K562 (cell line): ENCODE data around the gene CREB3L1. TPM values are rescaled to one million over a fixed set of nuclear protein-coding genes. Genes with fewer than 3 reads are reported as not detected.

ENCODE experiments used
- ATAC-seq: fragments of 200-7000 bp; cut with Tn5 transposase; 3 replicates; pipeline ENCODE4 v1.9.1; 2020; ENCODE audit warnings: moderate library complexity
- BruUV-seq: library from RNA; stranded (reverse); fragments of 400-500 nt; replicated peaks from 2 replicates; lab custom pipeline; 2021; lab: Mats Ljungman, UMichigan
- CTCF ChIA-PET: fragments of 300-600 bp; formaldehyde crosslinking; extraction: SDS; loops from one replicate; lab custom pipeline; 2021; ENCODE audit warnings: low intra/inter-chr PET ratio; lab: Yijun Ruan, JAX
- POLR2A ChIA-PET: fragments of 300-600, 350-650 bp; sonication (Branson Sonifier 250); formaldehyde crosslinking; extraction: SDS; loops from one replicate; lab custom pipeline; 2021; ENCODE audit warnings: antibody characterized with exemption, inconsistent platforms; lab: Yijun Ruan, JAX
- DNase-seq, 4 experiments: peaks; one replicate each; pipeline versions ENCODE4 v3.0.0 to v3.0.0-alpha.2; 2011 to 2018; ENCODE audit warnings: low spot score in 3 of 4, mixed read lengths in 3 of 4; ENCODE audit errors: extremely low read depth in 1 of 4
- FAIRE-seq: peaks from 2 replicates; lab custom pipeline; 2011; peaks lifted over from hg19 to GRCh38; lab: Jason Lieb, UNC
- H2AFZ ChIP-seq: 2 replicates; pipeline ENCODE4 v1.6.0; 2011; ENCODE audit warnings: low read depth, low read length, control low read depth, inconsistent platforms
- H3K27ac ChIP-seq: fragments of 200-600 bp; 3 replicates; pipeline ENCODE4 v1.8.0; 2011; ENCODE audit warnings: low read depth, mild to moderate bottlenecking, control low read depth, inconsistent platforms, low read length, moderate library complexity, mixed read lengths; ENCODE audit errors: extremely low read depth
- H3K27me3 ChIP-seq, 2 experiments: fragments of 300-600 bp in 1 of 2; 2 replicates in 1 of 2; 3 replicates in 1 of 2; pipeline versions ENCODE4 v1.6.0 to v1.8.0; 2011; ENCODE audit warnings: inconsistent platforms in 2 of 2, low read length in 2 of 2, mild to moderate bottlenecking in 1 of 2, mixed read lengths in 1 of 2, moderate library complexity in 1 of 2; ENCODE audit not compliant: control insufficient read depth in 2 of 2, insufficient read depth in 2 of 2
- H3K36me3 ChIP-seq: fragments of 300-600 bp; 3 replicates; pipeline ENCODE4 v1.8.0; 2011; ENCODE audit warnings: mild to moderate bottlenecking, low read length, inconsistent platforms; ENCODE audit not compliant: control insufficient read depth, insufficient read depth
- H3K4me1 ChIP-seq, 2 experiments: fragments of 200-600 bp in 1 of 2; replicated peaks in 1 of 2; 2 replicates in 1 of 2; 3 replicates in 1 of 2; pipeline versions ENCODE4 v1.5.1 to v1.8.0; 2011; ENCODE audit warnings: inconsistent platforms in 2 of 2, low read length in 2 of 2, mild to moderate bottlenecking in 1 of 2, mixed read lengths in 1 of 2, moderate library complexity in 1 of 2; ENCODE audit not compliant: control insufficient read depth in 2 of 2, insufficient read depth in 2 of 2
- H3K4me2 ChIP-seq: 2 replicates; pipeline ENCODE4 v1.6.1; 2011; ENCODE audit warnings: low read length, control low read depth, inconsistent platforms, mixed read lengths; ENCODE audit not compliant: insufficient read depth
- H3K4me3 ChIP-seq: fragments of 200-600 bp; sonication (generic), shearing (Covaris generic); 2 replicates; pipeline ENCODE4 v1.5.1; 2016; ENCODE audit warnings: control low read depth, inconsistent platforms
- H3K79me2 ChIP-seq: fragments of 200-600 bp; 3 replicates; pipeline ENCODE4 v1.8.0; 2011; ENCODE audit warnings: low read length, inconsistent platforms; ENCODE audit not compliant: control insufficient read depth, insufficient read depth
- H3K9ac ChIP-seq, 2 experiments: 2 replicates each; pipeline versions ENCODE4 v1.6.0 to v1.6.1; 2011; ENCODE audit warnings: low read depth in 2 of 2, low read length in 2 of 2, control low read depth in 1 of 2, inconsistent platforms in 1 of 2, mild to moderate bottlenecking in 1 of 2, mixed read lengths in 1 of 2; ENCODE audit not compliant: insufficient read depth in 1 of 2
- H3K9me1 ChIP-seq: one replicate; pipeline ENCODE4 v1.6.0; 2011; ENCODE audit warnings: inconsistent platforms, mild to moderate bottlenecking, low read length, moderate library complexity; ENCODE audit not compliant: control insufficient read depth, insufficient read depth
- H3K9me3 ChIP-seq: replicated peaks from 2 replicates; pipeline ENCODE4 v1.5.1; 2011; ENCODE audit warnings: low read depth, low read length, inconsistent platforms; ENCODE audit not compliant: control insufficient read depth, insufficient read depth
- H4K20me1 ChIP-seq: replicated peaks from 2 replicates; pipeline ENCODE4 v1.6.1; 2011; ENCODE audit warnings: low read length, inconsistent platforms, mixed read lengths; ENCODE audit not compliant: control insufficient read depth, insufficient read depth
- BCL6 ChIP-seq: fragments of 250-450 bp; sonication (Bioruptor Pico); IDR thresholded peaks from 2 replicates; pipeline ENCODE4 v1.4.0; 2020
- DIDO1 ChIP-seq: fragments of 450-650 bp; IDR thresholded peaks from 2 replicates; pipeline ENCODE4 v1.6.1; 2016; ENCODE audit warnings: low read depth, missing biosample characterization, missing genetic modification characterization
- GATA2 ChIP-seq: sonication (generic); formaldehyde crosslinking; IDR thresholded peaks from 2 replicates; pipeline ENCODE4 v1.4.0; 2020; ENCODE audit warnings: mild to moderate bottlenecking, missing genetic modification reagents
- KHSRP ChIP-seq: fragments of 450-650 bp; IDR thresholded peaks from 2 replicates; pipeline ENCODE4 v1.6.1; 2017
- KLF6 ChIP-seq: fragments of 250-450 bp; sonication (Bioruptor Pico); IDR thresholded peaks from 2 replicates; pipeline ENCODE4 v1.4.0; 2020; ENCODE audit warnings: mild to moderate bottlenecking, moderate library complexity, borderline replicate concordance
- MEF2D ChIP-seq: conservative IDR thresholded peaks from 2 replicates; pipeline ENCODE4 v1.6.1; 2016; ENCODE audit warnings: low read depth, missing genetic modification characterization, missing compliant biosample characterization
- NFXL1 ChIP-seq: fragments of 450-650 bp; formaldehyde crosslinking; IDR thresholded peaks from 2 replicates; pipeline ENCODE4 v1.4.0; 2021; ENCODE audit warnings: mild to moderate bottlenecking
- NRF1 ChIP-seq, 2 experiments: fragments of 450-650 bp; IDR thresholded peaks in 1 of 2; conservative IDR thresholded peaks in 1 of 2; 2 replicates each; pipeline ENCODE4 v1.6.1; 2014; ENCODE audit warnings: mild to moderate bottlenecking in 2 of 2
- SETDB1 ChIP-seq: IDR thresholded peaks from one replicate; pipeline ENCODE4 v1.6.1; 2012; ENCODE audit warnings: low read length, control low read depth, inconsistent platforms
- SMAD2 ChIP-seq: fragments of 150-350 bp; IDR thresholded peaks from 2 replicates; pipeline ENCODE4 v1.6.1; 2014; ENCODE audit warnings: low read depth, mild to moderate bottlenecking, low read length
- SRSF1 ChIP-seq: fragments of 200-400 bp; formaldehyde crosslinking; IDR thresholded peaks from 2 replicates; pipeline ENCODE4 v1.6.1; 2017; ENCODE audit warnings: mild to moderate bottlenecking, low read depth, low read length, moderate library complexity
- TAF7 ChIP-seq: fragments of 450-650 bp; IDR thresholded peaks from 2 replicates; pipeline ENCODE4 v1.6.1; 2016; ENCODE audit warnings: missing genetic modification characterization, missing compliant biosample characterization
- TCF15 ChIP-seq: fragments of 250-450 bp; sonication (Bioruptor Pico); IDR thresholded peaks from 2 replicates; pipeline ENCODE4 v1.8.0; 2022; ENCODE audit warnings: moderate library complexity, mild to moderate bottlenecking, inconsistent platforms
- ZFP1 ChIP-seq: fragments of 450-650 bp; formaldehyde crosslinking; IDR thresholded peaks from 2 replicates; pipeline ENCODE4 v1.4.0; 2020; ENCODE audit warnings: mild to moderate bottlenecking, mixed read lengths
- ZNF24 ChIP-seq: fragments of 450-650 bp; IDR thresholded peaks from 2 replicates; pipeline ENCODE4 v1.6.1; 2016
- ZNF41 ChIP-seq: fragments of 250-450 bp; sonication (Bioruptor Pico); conservative IDR thresholded peaks from 2 replicates; pipeline ENCODE4 v1.4.0; 2020; ENCODE audit warnings: mild to moderate bottlenecking
- ZNF76 ChIP-seq: fragments of 250-450 bp; sonication (Bioruptor Pico); IDR thresholded peaks from 2 replicates; pipeline ENCODE4 v1.4.0; 2020; ENCODE audit warnings: mild to moderate bottlenecking, moderate library complexity, borderline replicate concordance
- ZNF764 ChIP-seq: fragments of 250-450 bp; sonication (Bioruptor Pico); IDR thresholded peaks from 2 replicates; pipeline ENCODE4 v1.4.0; 2020; ENCODE audit warnings: low read depth, mild to moderate bottlenecking, moderate library complexity
- WGBS: fragments of 100-300 bp; shearing (Covaris generic); methylation state at CpG from one replicate; pipeline ENCODE4 v1.1.6; 2016; ENCODE audit warnings: low coverage, mixed read lengths; ENCODE audit not compliant: insufficient coverage; ENCODE audit errors: missing lambda C conversion rate; 5-methylcytosine and 5-hydroxymethylcytosine counted together
- in situ Hi-C: fragments of 300-500 bp; cut with MboI; formaldehyde crosslinking; loops from 4 replicates; pipeline ENCODE4 v1.15.0; 2018; ENCODE audit warnings: inconsistent platforms, mixed read lengths
- intact Hi-C: fragments of 100-400 bp; cut with micrococcal nuclease; formaldehyde crosslinking; loops from 2 replicates; pipeline ENCODE4 v1.14.2; 2022
- polyA plus RNA-seq, 8 experiments: library from polyadenylated mRNA; depleted of rRNA in 4 of 8; stranded (reverse) in 5 of 8; unstranded in 3 of 8; fragments of >200 nt; fragmentation: Nextera tagmentation in 2 of 8; fragmentation: Illumina TruSeq in 1 of 8; extraction: Ambion mirVana in 2 of 8; extraction: Trizol in 1 of 8; gene quantifications; 2 replicates each; pipeline versions ENCODE4 v1.2.1 to v1.2.3, GENCODE V29; 2011 to 2014; ENCODE audit warnings: inconsistent platforms in 1 of 8, missing spikeins in 1 of 8
- total RNA-seq, 7 experiments: library from RNA; depleted of rRNA in 6 of 7; stranded (reverse); fragments of >200 nt in 6 of 7; fragmentation: Illumina TruSeq in 2 of 7; extraction: Trizol in 2 of 7; gene quantifications; 2 replicates each; pipeline versions ENCODE4 v1.2.1 to v1.2.3, GENCODE V29; 2011 to 2021; ENCODE audit warnings: low replicate concordance in 1 of 7
- TF ChIP-seq, protein P1 (sequence below): fragments of 450-650 bp; formaldehyde crosslinking; IDR thresholded peaks from 2 replicates; pipeline ENCODE4 v1.4.0; 2020; ENCODE audit warnings: mild to moderate bottlenecking, moderate library complexity
- TF ChIP-seq, protein P2 (sequence below), 2 experiments: IDR thresholded peaks; 2 replicates each; pipeline ENCODE4 v1.6.1; 2012; ENCODE audit warnings: improper control_type of control experiment in 2 of 2, low read depth in 2 of 2, low read length in 2 of 2, borderline replicate concordance in 1 of 2

Gene CREB3L1
- total and polyA plus RNA-seq, 9 of the 15 experiments (the other 6 are each of a cell fraction or from before 2014, with no cell fraction given) = 1.2 to 27.6 (median 3.7) TPM

- peaks cover 6 to 30% of the 10 kb centered on the region in 2 experiments; a peak in 4 of 5 replicates for H3K27me3 ChIP-seq
- no TSS peak for BruUV-seq
- H3K36me3 ChIP-seq = no peaks in the 10 kb centered on the region
- in situ Hi-C loops (no loop called here), intact Hi-C loops (no loop called here)
- 0 out of 3 replicates have a peak, but pooled peaks have one; percentile 11 for ATAC-seq
- H3K9ac ChIP-seq = peak overlapping the region in 1 of 2 experiments; percentile 81; a peak in 2 of 4 replicates
- no peaks in the 10 kb centered on the region for H3K79me2 ChIP-seq
- no peaks in the 10 kb centered on the region for H4K20me1 ChIP-seq
- H3K4me1 ChIP-seq = peaks cover 16 to 26% of the 10 kb centered on the region in 2 experiments
- ChIA-PET POLR2A (interaction anchor here (0.7 to 1.1 kb wide), 2 partner anchors 11 to 96 kb away, joined by 3 read pairs; no protein-coding TSS in a partner anchor), CTCF (no interaction called here)
- 19% methylated on average over 15 of the region's 16 CpGs for WGBS
- H3K4me3 ChIP-seq = no peak overlapping the region
- no peak overlapping the region for H2AFZ ChIP-seq
- FAIRE-seq = no peak
- H3K4me2 ChIP-seq = peak overlapping the region; percentile 28; the same call in 1 of the 2 replicates
- no peak overlapping the region for H3K27ac ChIP-seq
- H3K9me1 ChIP-seq = no peaks in the 10 kb centered on the region
- DNase-seq = no peak
- no peaks in the 10 kb centered on the region for H3K9me3 ChIP-seq
- TF ChIP-seq, protein P1, sequence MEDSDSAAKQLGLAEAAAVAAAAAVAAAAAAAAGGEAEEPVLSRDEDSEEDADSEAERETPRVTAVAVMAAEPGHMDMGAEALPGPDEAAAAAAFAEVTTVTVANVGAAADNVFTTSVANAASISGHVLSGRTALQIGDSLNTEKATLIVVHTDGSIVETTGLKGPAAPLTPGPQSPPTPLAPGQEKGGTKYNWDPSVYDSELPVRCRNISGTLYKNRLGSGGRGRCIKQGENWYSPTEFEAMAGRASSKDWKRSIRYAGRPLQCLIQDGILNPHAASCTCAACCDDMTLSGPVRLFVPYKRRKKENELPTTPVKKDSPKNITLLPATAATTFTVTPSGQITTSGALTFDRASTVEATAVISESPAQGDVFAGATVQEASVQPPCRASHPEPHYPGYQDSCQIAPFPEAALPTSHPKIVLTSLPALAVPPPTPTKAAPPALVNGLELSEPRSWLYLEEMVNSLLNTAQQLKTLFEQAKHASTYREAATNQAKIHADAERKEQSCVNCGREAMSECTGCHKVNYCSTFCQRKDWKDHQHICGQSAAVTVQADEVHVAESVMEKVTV = no peak
- TF ChIP-seq TAF7 (tag) (no peak), BCL6 (CRISPR knock-in tag) (no peak), TCF15 (CRISPR knock-in tag) (no peak), ZFP1 (no peak), ZNF76 (CRISPR knock-in tag) (no peak), ZNF41 (CRISPR knock-in tag) (no peak), SMAD2 (no peak), KLF6 (CRISPR knock-in tag) (no peak), ZNF764 (CRISPR knock-in tag) (no peak), KHSRP (no peak), ZNF24 (no peak), NRF1 (conservative IDR thresholded peaks at IDR 0.05 in 1 of 2, IDR thresholded peaks at IDR 0.05 in 1 of 2) (peak; percentile 82 to 85), DIDO1 (no peak), SRSF1 (no peak), SETDB1 (no peak), NFXL1 (no peak), GATA2 (CRISPR knock-in tag) (no peak), MEF2D (tag) (peak; percentile 84)
- TF ChIP-seq, protein P2, sequence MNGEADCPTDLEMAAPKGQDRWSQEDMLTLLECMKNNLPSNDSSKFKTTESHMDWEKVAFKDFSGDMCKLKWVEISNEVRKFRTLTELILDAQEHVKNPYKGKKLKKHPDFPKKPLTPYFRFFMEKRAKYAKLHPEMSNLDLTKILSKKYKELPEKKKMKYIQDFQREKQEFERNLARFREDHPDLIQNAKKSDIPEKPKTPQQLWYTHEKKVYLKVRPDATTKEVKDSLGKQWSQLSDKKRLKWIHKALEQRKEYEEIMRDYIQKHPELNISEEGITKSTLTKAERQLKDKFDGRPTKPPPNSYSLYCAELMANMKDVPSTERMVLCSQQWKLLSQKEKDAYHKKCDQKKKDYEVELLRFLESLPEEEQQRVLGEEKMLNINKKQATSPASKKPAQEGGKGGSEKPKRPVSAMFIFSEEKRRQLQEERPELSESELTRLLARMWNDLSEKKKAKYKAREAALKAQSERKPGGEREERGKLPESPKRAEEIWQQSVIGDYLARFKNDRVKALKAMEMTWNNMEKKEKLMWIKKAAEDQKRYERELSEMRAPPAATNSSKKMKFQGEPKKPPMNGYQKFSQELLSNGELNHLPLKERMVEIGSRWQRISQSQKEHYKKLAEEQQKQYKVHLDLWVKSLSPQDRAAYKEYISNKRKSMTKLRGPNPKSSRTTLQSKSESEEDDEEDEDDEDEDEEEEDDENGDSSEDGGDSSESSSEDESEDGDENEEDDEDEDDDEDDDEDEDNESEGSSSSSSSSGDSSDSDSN (IDR thresholded peaks at IDR 0.05; ENCODE audit: borderline replicate concordance in 1 of 2, low read depth in 2 of 2, low read length in 2 of 2) = no peak
Measured at GRCh38 chr11:46338988-46339666, 61.7 kb downstream of the CREB3L1 start.
